H1 (cell line): ENCODE measurements around the gene DGCR8. TPM values are rescaled to one million over a fixed set of nuclear protein-coding genes. Genes with fewer than 3 reads are reported as not detected.

Experiments used
- CTCF ChIA-PET: fragments of 300-600 bp; sonication (Branson Sonifier 250); formaldehyde crosslinking; loops from one replicate; lab custom pipeline; 2021; ENCODE audit not compliant: partially characterized antibody; lab: Charles Lee
- POLR2A ChIA-PET: fragments of 300-600 bp; sonication (Branson Sonifier 250); formaldehyde crosslinking; loops from one replicate; lab custom pipeline; 2021; ENCODE audit warnings: inconsistent platforms; ENCODE audit not compliant: partially characterized antibody; lab: Charles Lee
- DNase-seq, 2 experiments: peaks; one replicate each; pipeline versions ENCODE4 v3.0.0 to v3.0.0-alpha.2; 2010 to 2022; ENCODE audit warnings: low spot score in 2 of 2, low read depth in 1 of 2, mixed read lengths in 1 of 2
- FAIRE-seq: peaks from 2 replicates; lab custom pipeline; 2011; peaks lifted over from hg19 to GRCh38; lab: Jason Lieb, UNC
- H2AFZ ChIP-seq: 2 replicates; pipeline ENCODE4 v1.8.1; 2012; ENCODE audit warnings: low read length, inconsistent platforms
- H2AK5ac ChIP-seq: 2 replicates; pipeline ENCODE4 v1.6.1; 2013; ENCODE audit warnings: low read depth, low read length
- H2BK120ac ChIP-seq: replicated peaks from 2 replicates; pipeline ENCODE3; 2013; ENCODE audit warnings: low read depth, low read length, inconsistent platforms
- H2BK12ac ChIP-seq: 2 replicates; pipeline ENCODE4 v1.6.1; 2013; ENCODE audit warnings: low read depth, low read length
- H2BK15ac ChIP-seq: 2 replicates; pipeline ENCODE4 v1.6.1; 2013; ENCODE audit warnings: low read length
- H2BK20ac ChIP-seq: 2 replicates; pipeline ENCODE4 v1.6.1; 2013; ENCODE audit warnings: low read length
- H2BK5ac ChIP-seq: 2 replicates; pipeline ENCODE4 v1.6.1; 2013; ENCODE audit warnings: low read depth, low read length
- H3K14ac ChIP-seq: 2 replicates; pipeline ENCODE4 v1.6.1; 2013; ENCODE audit warnings: inconsistent platforms; ENCODE audit not compliant: insufficient read length
- H3K18ac ChIP-seq: 2 replicates; pipeline ENCODE4 v1.6.1; 2013; ENCODE audit warnings: low read length; ENCODE audit errors: extremely low read depth
- H3K23ac ChIP-seq: 2 replicates; pipeline ENCODE4 v1.6.1; 2013; ENCODE audit warnings: inconsistent platforms; ENCODE audit not compliant: insufficient read length
- H3K23me2 ChIP-seq: 2 replicates; pipeline ENCODE4 v1.6.1; 2013; ENCODE audit warnings: low read depth, low read length
- H3K27ac ChIP-seq: 2 replicates; pipeline ENCODE4 v1.6.1; 2011; ENCODE audit warnings: low read depth, low read length, inconsistent platforms
- H3K27me3 ChIP-seq, 4 experiments: replicated peaks in 1 of 4; 1 replicate in 1 of 4; 2 replicates in 3 of 4; pipeline versions ENCODE4 v1.6.1 to v1.8.1; 2011 to 2013; ENCODE audit warnings: low read length in 3 of 4, mild to moderate bottlenecking in 3 of 4, inconsistent platforms in 2 of 4, mixed read lengths in 2 of 4, moderate library complexity in 1 of 4; ENCODE audit not compliant: control insufficient read depth in 3 of 4, insufficient read depth in 3 of 4; ENCODE audit errors: extremely low read depth in 1 of 4
- H3K36me3 ChIP-seq, 4 experiments: 2 replicates each; pipeline versions ENCODE4 v1.6.1 to v1.8.1; 2011 to 2013; ENCODE audit warnings: mild to moderate bottlenecking in 4 of 4, low read length in 3 of 4, moderate library complexity in 2 of 4, control low read depth in 1 of 4, inconsistent platforms in 1 of 4; ENCODE audit not compliant: insufficient read depth in 4 of 4, control insufficient read depth in 2 of 4
- H3K4ac ChIP-seq: replicated peaks from 2 replicates; pipeline ENCODE3; 2013; ENCODE audit warnings: low read length, low read depth, mixed read lengths, inconsistent platforms; ENCODE audit not compliant: insufficient read length
- H3K4me1 ChIP-seq, 4 experiments: replicated peaks in 1 of 4; 1 replicate in 1 of 4; 2 replicates in 3 of 4; pipeline versions ENCODE4 v1.6.1 to v1.8.1; 2011 to 2013; ENCODE audit warnings: low read length in 3 of 4, inconsistent platforms in 2 of 4, mixed read lengths in 1 of 4; ENCODE audit not compliant: insufficient read depth in 4 of 4, control insufficient read depth in 3 of 4
- H3K4me2 ChIP-seq, 2 experiments: 2 replicates each; pipeline versions ENCODE4 v1.6.1 to v1.8.1; 2011 to 2013; ENCODE audit warnings: low read depth in 2 of 2, low read length in 2 of 2, control low read depth in 1 of 2, inconsistent platforms in 1 of 2, mild to moderate bottlenecking in 1 of 2; ENCODE audit not compliant: insufficient read depth in 1 of 2
- H3K4me3 ChIP-seq, 4 experiments: fragments of 200-600, 300-600 bp in 1 of 4; sonication (generic), shearing (Covaris generic), sonication (Bioruptor Twin) in 1 of 4; 2 replicates each; pipeline versions ENCODE4 v1.5.1 to v1.8.1; 2011 to 2016; ENCODE audit warnings: low read length in 4 of 4, low read depth in 3 of 4, control low read depth in 2 of 4, inconsistent platforms in 2 of 4, mild to moderate bottlenecking in 2 of 4, mixed read lengths in 1 of 4, moderate library complexity in 1 of 4; ENCODE audit not compliant: insufficient read depth in 2 of 4; ENCODE audit errors: extremely low read depth in 1 of 4
- H3K56ac ChIP-seq: replicated peaks from 2 replicates; pipeline ENCODE3; 2013; ENCODE audit warnings: low read depth, mild to moderate bottlenecking, mixed read lengths, low read length, inconsistent platforms; ENCODE audit not compliant: insufficient read length
- H3K79me1 ChIP-seq: 2 replicates; pipeline ENCODE4 v1.6.1; 2013; ENCODE audit warnings: low read depth, low read length, control low read depth
- H3K79me2 ChIP-seq, 2 experiments: 2 replicates each; pipeline versions ENCODE4 v1.6.1 to v1.8.1; 2012 to 2013; ENCODE audit warnings: low read length in 2 of 2, mild to moderate bottlenecking in 2 of 2, inconsistent platforms in 1 of 2; ENCODE audit not compliant: insufficient read depth in 2 of 2, control insufficient read depth in 1 of 2
- H3K9ac ChIP-seq, 4 experiments: replicated peaks in 1 of 4; 1 replicate in 1 of 4; 2 replicates in 3 of 4; pipeline versions ENCODE4 v1.6.1 to v1.8.1; 2011 to 2013; ENCODE audit warnings: low read depth in 3 of 4, low read length in 3 of 4, control low read depth in 2 of 4, mild to moderate bottlenecking in 2 of 4, moderate library complexity in 2 of 4, inconsistent platforms in 1 of 4; ENCODE audit errors: extremely low read depth in 1 of 4
- H3K9me3 ChIP-seq, 2 experiments: 2 replicates each; pipeline versions ENCODE4 v1.6.1 to v1.8.1; 2012 to 2013; ENCODE audit warnings: mild to moderate bottlenecking in 2 of 2, moderate library complexity in 2 of 2, control low read depth in 1 of 2, inconsistent platforms in 1 of 2, low read depth in 1 of 2, low read length in 1 of 2, mixed read lengths in 1 of 2; ENCODE audit not compliant: insufficient read depth in 2 of 2
- H4K20me1 ChIP-seq, 2 experiments: replicated peaks in 1 of 2; 2 replicates each; pipeline versions ENCODE3 to v1.8.1; 2011 to 2013; ENCODE audit warnings: inconsistent platforms in 2 of 2, low read length in 2 of 2, mild to moderate bottlenecking in 1 of 2; ENCODE audit not compliant: insufficient read depth in 2 of 2, control insufficient read depth in 1 of 2
- H4K5ac ChIP-seq: 2 replicates; pipeline ENCODE4 v1.6.1; 2013; ENCODE audit warnings: low read length, low read depth, mixed read lengths, inconsistent platforms; ENCODE audit not compliant: insufficient read length
- H4K8ac ChIP-seq: 2 replicates; pipeline ENCODE4 v1.8.0; 2013; ENCODE audit warnings: mild to moderate bottlenecking, moderate library complexity, low read length, inconsistent platforms; ENCODE audit not compliant: insufficient read depth; ENCODE audit errors: extremely low read depth
- H4K91ac ChIP-seq: replicated peaks from 2 replicates; pipeline ENCODE3; 2013; ENCODE audit warnings: low read length, mixed read lengths, inconsistent platforms; ENCODE audit not compliant: insufficient read length
- CBX8 ChIP-seq: fragments of 300-800, 300-1000 bp; sonication (generic); IDR thresholded peaks from 2 replicates; pipeline ENCODE4 v1.7.1; 2016; ENCODE audit warnings: low read depth, low read length, borderline replicate concordance
- CEBPB ChIP-seq: IDR thresholded peaks from 2 replicates; pipeline ENCODE4 v1.6.1; 2012; ENCODE audit warnings: low read depth, low read length
- CREB1 ChIP-seq: IDR thresholded peaks from 2 replicates; pipeline ENCODE4 v1.6.1; 2012; ENCODE audit warnings: inconsistent platforms
- EGR1 ChIP-seq: IDR thresholded peaks from 2 replicates; pipeline ENCODE4 v1.6.1; 2011; ENCODE audit warnings: low read depth, low read length, borderline replicate concordance
- FOSL1 ChIP-seq: IDR thresholded peaks from 2 replicates; pipeline ENCODE4 v1.6.1; 2011; ENCODE audit warnings: mild to moderate bottlenecking, low read depth, low read length, moderate library complexity; ENCODE audit not compliant: insufficient read depth
- HDAC2 ChIP-seq, 2 experiments: fragments of 300-600 bp in 1 of 2; sonication (generic) in 1 of 2; IDR thresholded peaks; 2 replicates each; pipeline ENCODE4 v1.6.1; 2011 to 2012; ENCODE audit warnings: low read depth in 2 of 2, low read length in 2 of 2, mild to moderate bottlenecking in 2 of 2, moderate library complexity in 2 of 2, borderline replicate concordance in 1 of 2, inconsistent platforms in 1 of 2
- KDM4A ChIP-seq: IDR thresholded peaks from one replicate; pipeline ENCODE4 v1.7.1; 2012; ENCODE audit warnings: low read depth, mild to moderate bottlenecking, moderate library complexity, low read length, inconsistent platforms; ENCODE audit not compliant: severe bottlenecking
- MAFK ChIP-seq: IDR thresholded peaks from 2 replicates; pipeline ENCODE4 v1.6.1; 2012; ENCODE audit warnings: low read depth, mild to moderate bottlenecking, improper control_type of control experiment, low read length
- SIRT6 ChIP-seq: IDR thresholded peaks from one replicate; pipeline ENCODE4 v1.7.1; 2012; ENCODE audit warnings: low read length, inconsistent platforms
- SIX5 ChIP-seq: IDR thresholded peaks from 2 replicates; pipeline ENCODE4 v1.6.1; 2011; ENCODE audit warnings: mild to moderate bottlenecking, low read depth, low read length
- SP1 ChIP-seq: IDR thresholded peaks from 2 replicates; pipeline ENCODE4 v1.6.1; 2011; ENCODE audit warnings: low read depth, low read length
- WGBS, 2 experiments: shearing (Covaris generic) in 1 of 2; methylation state at CpG; one replicate each; pipeline versions ENCODE4 v1.1.6 to v1.1.7; 2013 to 2015; ENCODE audit warnings: low lambda C conversion rate in 2 of 2, mixed read lengths in 2 of 2, inconsistent platforms in 1 of 2, low coverage in 1 of 2, missing lambda C conversion rate in 1 of 2; ENCODE audit not compliant: insufficient replicate concordance in 2 of 2, insufficient coverage in 1 of 2, insufficient read length in 1 of 2; ENCODE audit errors: extremely low coverage in 1 of 2, missing lambda C conversion rate in 1 of 2; 5-methylcytosine and 5-hydroxymethylcytosine counted together
- polyA plus RNA-seq, 7 experiments: library from polyadenylated mRNA; depleted of rRNA in 3 of 7; stranded (reverse) in 5 of 7; unstranded in 2 of 7; fragments of >200 nt in 5 of 7; fragments of 200-250 nt in 2 of 7; gene quantifications; 1 replicate in 5 of 7; 2 replicates in 1 of 7; 4 replicates in 1 of 7; pipeline versions ENCODE4 v1.2.1 to v1.2.3, GENCODE V29; 2011 to 2013; ENCODE audit warnings: missing spikeins in 2 of 7, mixed read lengths in 2 of 7
- total RNA-seq: library from RNA; stranded (reverse); fragmentation: NEBNext Ultra II Directional; extraction: Animal tissue kit (Norgen Biotek cat#: 25700); gene quantifications from 2 replicates; pipeline ENCODE4 v1.2.1, GENCODE V29; 2021

The DGCR8 gene
- total and polyA plus RNA-seq, 2 of the 8 experiments (the other 6 are each of a cell fraction or from before 2014, with no cell fraction given): 23.7 to 43.7 TPM

- Histone ChIP-seq H2BK12ac (no peak overlapping the region), H3K4me2 (no peak overlapping the region), H3K9ac (no peak overlapping the region), H3K4me3 (no peak overlapping the region), H3K36me3 (no peaks in the 10 kb centered on the region), H3K27me3 (no peaks in the 10 kb centered on the region), H3K4ac (no peak overlapping the region), H3K27ac (no peak overlapping the region), H3K79me1 (no peaks in the 10 kb centered on the region), H3K23me2 (peaks cover 15% of the 10 kb centered on the region; the same call in 1 of the 2 replicates), H2AFZ (no peak overlapping the region), H4K5ac (no peak overlapping the region), H2AK5ac (no peak overlapping the region), H3K79me2 (no peaks in the 10 kb centered on the region), H4K8ac (no peak overlapping the region), H3K18ac (no peak overlapping the region), H4K91ac (no peak overlapping the region), H3K14ac (no peak overlapping the region), H3K4me1 (peaks cover 0 to 7% (median 4%) of the 10 kb centered on the region in 4 experiments; a peak in 4 of 7 replicates), H4K20me1 (peaks cover 0 to 1% of the 10 kb centered on the region in 2 experiments), H2BK120ac (no peak overlapping the region), H2BK20ac (no peak overlapping the region), H3K23ac (no peak overlapping the region), H2BK5ac (no peak overlapping the region), H3K56ac (no peak overlapping the region), H2BK15ac (no peak overlapping the region), H3K9me3 (no peaks in the 10 kb centered on the region; a peak in 1 of 4 replicates)
- ChIA-PET POLR2A (no interaction called here), CTCF (interaction anchor here (0.5 to 2.8 kb wide), 14 partner anchors 12 to 560 kb away, joined by 3 to 17 read pairs (median 4); no protein-coding TSS in a partner anchor)
- WGBS, 2 experiments: 88% methylated on average over 7 of the region's 10 CpGs; no CpG with 5 or more reads in 1 of the 2 experiments
- no peak for TF ChIP-seq FOSL1
- no peak for TF ChIP-seq MAFK
- no peak for TF ChIP-seq CEBPB
- no peak for TF ChIP-seq EGR1
- no peak for TF ChIP-seq SIRT6
- no peak for TF ChIP-seq SP1
- TF ChIP-seq CREB1: no peak
- no peak for TF ChIP-seq HDAC2 (IDR thresholded peaks at IDR 0.05; ENCODE audit: borderline replicate concordance in 1 of 2, low read depth in 2 of 2, low read length in 2 of 2)
- no peak for TF ChIP-seq SIX5
- no peak for TF ChIP-seq KDM4A
- no peak for TF ChIP-seq CBX8
- FAIRE-seq: no peak
- no peak for DNase-seq
These were observed 80.0 kb downstream of the DGCR8 start for GRCh38 chr22:20160041-20160440.
